Measurements from ENCODE around the gene SIGLEC9.
A peak's percentile ranks its signal among the peaks of the same experiment; 100 is the strongest.

Gene SIGLEC9

GRCh38 chr19:51124729-51125128 lies at the start of gene SIGLEC9:
TSS of gene SIGLEC9 (plus strand) at chr19:51124906. CDS start at chr19:51124975, 69 bp downstream.
- DNase-seq (ENCODE audit: low spot score) = no peak

GRCh38 chr19:51075998-51076397 lies 48.7 kb upstream of the SIGLEC9 start:
- no peak for DNase-seq (ENCODE audit: low spot score)

GRCh38 chr19:51076631-51077213 lies 48.0 kb upstream of the SIGLEC9 start:
- DNase-seq (ENCODE audit: low spot score) = no peak

GRCh38 chr19:51078104-51078503 lies 46.6 kb upstream of the SIGLEC9 start:
- DNase-seq (ENCODE audit: low spot score) = no peak

GRCh38 chr19:51078731-51079130 lies 46.0 kb upstream of the SIGLEC9 start:
- DNase-seq (ENCODE audit: low spot score) = no peak

- DNase-seq (ENCODE audit: low spot score) = no peak
These were observed 45.1 kb upstream of the SIGLEC9 start for GRCh38 chr19:51079481-51080110.

GRCh38 chr19:51081476-51081875 lies 43.2 kb upstream of the SIGLEC9 start:
- no peak for DNase-seq (ENCODE audit: low spot score)

GRCh38 chr19:51082611-51083010 lies 42.1 kb upstream of the SIGLEC9 start, which contains the start of gene KLK14:
TSS of gene KLK14 (minus strand) at chr19:51082887. CDS start at chr19:51082614, 273 bp downstream.
- no peak for DNase-seq (ENCODE audit: low spot score)

GRCh38 chr19:51083181-51083580 lies 41.5 kb upstream of the SIGLEC9 start:
- no peak for DNase-seq (ENCODE audit: low spot score)

GRCh38 chr19:51083783-51084182 lies 40.9 kb upstream of the SIGLEC9 start:
- no peak for DNase-seq (ENCODE audit: low spot score)

GRCh38 chr19:51084505-51084904 lies 40.2 kb upstream of the SIGLEC9 start:
- no peak for DNase-seq (ENCODE audit: low spot score)

GRCh38 chr19:51086153-51086850 lies 38.4 kb upstream of the SIGLEC9 start:
- no peak for DNase-seq (ENCODE audit: low spot score)

GRCh38 chr19:51089786-51090185 lies 34.9 kb upstream of the SIGLEC9 start:
- no peak for DNase-seq (ENCODE audit: low spot score)

GRCh38 chr19:51090471-51090870 lies 34.2 kb upstream of the SIGLEC9 start:
- no peak for DNase-seq (ENCODE audit: low spot score)

GRCh38 chr19:51091126-51091525 lies 33.6 kb upstream of the SIGLEC9 start:
- no peak for DNase-seq (ENCODE audit: low spot score)

GRCh38 chr19:51091895-51092873 lies 32.5 kb upstream of the SIGLEC9 start:
- DNase-seq (ENCODE audit: low spot score) = no peak

GRCh38 chr19:51093101-51093500 lies 31.6 kb upstream of the SIGLEC9 start:
- no peak for DNase-seq (ENCODE audit: low spot score)

GRCh38 chr19:51093510-51094345 lies 31.0 kb upstream of the SIGLEC9 start:
- no peak for DNase-seq (ENCODE audit: low spot score)

GRCh38 chr19:51094696-51095279 lies 29.9 kb upstream of the SIGLEC9 start:
- DNase-seq (ENCODE audit: low spot score) = peak; percentile 19

GRCh38 chr19:51096473-51097165 lies 28.1 kb upstream of the SIGLEC9 start:
- DNase-seq (ENCODE audit: low spot score) = no peak
